IPS-18a (cell line): ENCODE measurements around the gene MSANTD7.
A peak's percentile ranks its signal among the peaks of the same experiment; 100 is the strongest.

Source experiments
- H3K27ac ChIP-seq: one replicate; pipeline ENCODE4 v1.5.1; 2013; ENCODE audit warnings: low read length
- H3K27me3 ChIP-seq: one replicate; pipeline ENCODE4 v1.6.1; 2013; ENCODE audit warnings: mild to moderate bottlenecking, low read length; ENCODE audit not compliant: control insufficient read depth, insufficient read depth
- H3K36me3 ChIP-seq: one replicate; pipeline ENCODE4 v1.6.1; 2013; ENCODE audit warnings: low read depth, low read length; ENCODE audit not compliant: control insufficient read depth
- H3K4me1 ChIP-seq: one replicate; pipeline ENCODE4 v1.6.1; 2013; ENCODE audit warnings: low read depth, low read length; ENCODE audit not compliant: control insufficient read depth
- H3K4me3 ChIP-seq: one replicate; pipeline ENCODE4 v1.5.1; 2013; ENCODE audit warnings: low read length
- H3K9ac ChIP-seq: one replicate; pipeline ENCODE4 v1.6.1; 2013; ENCODE audit warnings: mild to moderate bottlenecking, low read length, moderate library complexity
- H3K9me3 ChIP-seq: one replicate; pipeline ENCODE4 v1.6.1; 2013; ENCODE audit warnings: low read depth, low read length; ENCODE audit not compliant: control insufficient read depth

The MSANTD7 gene

DNA sequence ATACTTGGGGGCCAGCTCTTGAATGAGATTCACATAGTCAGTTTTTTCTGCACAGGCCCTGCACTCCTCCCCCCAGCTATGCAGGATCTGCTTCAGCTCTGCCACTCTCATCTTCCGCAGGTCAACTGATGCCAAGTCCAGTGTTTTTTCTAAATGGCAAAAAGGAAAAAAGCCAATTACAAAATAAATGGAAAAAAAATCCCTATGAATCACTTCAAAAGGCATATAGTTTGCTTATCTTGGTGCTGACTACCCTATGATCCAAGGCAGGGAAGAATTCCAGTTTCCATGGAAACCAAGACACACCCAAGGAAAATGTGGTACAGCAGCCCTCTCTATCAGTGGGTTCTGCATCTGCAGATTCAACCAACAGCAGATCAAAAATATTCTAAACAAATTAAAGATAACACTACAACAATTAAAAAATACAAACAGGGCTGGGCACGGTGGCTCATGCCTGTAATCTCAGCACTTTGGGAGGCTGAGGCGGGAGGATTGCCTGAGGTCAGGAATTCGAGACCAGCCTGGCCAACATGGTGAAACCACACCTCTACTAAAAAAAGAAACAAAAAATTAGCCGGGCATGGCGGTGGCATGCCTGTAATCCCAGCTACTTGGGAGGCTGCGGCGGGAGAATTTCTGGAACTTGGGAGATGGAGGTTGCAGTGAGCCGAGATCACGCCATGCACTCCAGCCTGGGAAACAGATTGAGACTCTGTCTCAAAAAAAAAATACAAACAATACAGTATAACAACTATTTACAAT, 17.9 kb upstream of the MSANTD7 start:
- no peaks in the 10 kb centered on the region for H3K9me3 ChIP-seq
- no peak overlapping the region for H3K9ac ChIP-seq
- no peaks in the 10 kb centered on the region for H3K36me3 ChIP-seq
- no peaks in the 10 kb centered on the region for H3K27me3 ChIP-seq
- H3K27ac ChIP-seq, result no peak overlapping the region
- H3K4me3 ChIP-seq, result no peak overlapping the region
- peaks cover 9% of the 10 kb centered on the region for H3K4me1 ChIP-seq

DNA sequence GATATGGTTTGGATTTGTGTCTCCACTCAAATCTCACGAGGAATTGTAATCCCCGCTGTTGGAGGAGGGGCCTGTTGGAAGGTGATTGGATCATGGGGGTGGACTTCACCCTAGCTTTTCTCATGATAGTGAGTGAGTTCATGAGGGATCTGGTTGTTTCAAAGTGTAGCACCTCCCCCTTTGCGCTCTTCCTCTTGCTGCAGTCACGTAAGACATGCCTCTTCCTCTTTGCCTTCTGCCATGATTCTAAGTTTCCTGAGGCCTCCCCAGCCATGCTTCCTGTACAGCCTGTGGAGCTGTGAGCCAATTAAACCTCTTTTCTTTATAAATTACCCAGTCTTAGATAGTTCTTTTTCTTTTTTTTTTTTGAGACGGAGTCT, 17.3 kb upstream of the MSANTD7 start:
- Histone ChIP-seq H3K27me3 (no peaks in the 10 kb centered on the region), H3K27ac (no peak overlapping the region), H3K9ac (no peak overlapping the region), H3K4me3 (no peak overlapping the region), H3K9me3 (no peaks in the 10 kb centered on the region), H3K4me1 (peaks cover 9% of the 10 kb centered on the region), H3K36me3 (no peaks in the 10 kb centered on the region)

DNA sequence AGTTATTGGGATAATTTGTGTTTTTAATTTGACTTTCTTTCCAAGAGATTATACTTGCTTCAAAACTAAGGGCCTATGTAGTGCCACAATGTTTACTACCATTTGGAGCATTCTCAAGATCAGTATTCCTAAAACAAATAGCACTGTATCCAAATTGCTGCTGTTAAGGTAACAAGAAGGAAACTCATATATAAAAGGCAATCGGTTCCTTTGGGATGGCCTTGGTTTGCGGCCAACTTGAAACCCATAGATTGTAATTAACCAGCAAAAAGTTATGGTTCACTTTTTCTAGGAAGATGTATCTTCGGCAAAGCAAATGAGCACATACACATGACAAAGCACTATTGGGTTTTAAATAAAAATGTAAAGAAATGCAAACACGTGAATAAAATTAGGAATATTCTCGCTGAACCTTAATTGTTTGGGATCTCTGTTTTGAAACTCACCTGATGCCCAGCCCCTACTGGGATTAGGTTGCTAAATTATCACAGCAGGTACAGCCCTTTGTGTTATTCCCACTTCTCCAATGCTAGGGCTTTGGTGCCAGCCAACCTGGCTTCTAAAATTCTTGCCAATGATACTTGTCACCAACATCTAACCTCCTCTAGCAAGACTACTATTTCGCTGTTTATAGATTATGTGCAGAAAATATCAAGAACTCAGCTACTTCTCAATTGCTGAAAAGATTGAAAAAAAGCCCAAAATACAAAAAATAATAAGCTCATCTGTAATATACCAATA, 16.3 kb upstream of the MSANTD7 start:
- peaks cover 9% of the 10 kb centered on the region for H3K4me1 ChIP-seq
- no peak overlapping the region for H3K4me3 ChIP-seq
- no peaks in the 10 kb centered on the region for H3K27me3 ChIP-seq
- H3K27ac ChIP-seq, result no peak overlapping the region
- no peaks in the 10 kb centered on the region for H3K9me3 ChIP-seq
- no peaks in the 10 kb centered on the region for H3K36me3 ChIP-seq
- H3K9ac ChIP-seq, result no peak overlapping the region

DNA sequence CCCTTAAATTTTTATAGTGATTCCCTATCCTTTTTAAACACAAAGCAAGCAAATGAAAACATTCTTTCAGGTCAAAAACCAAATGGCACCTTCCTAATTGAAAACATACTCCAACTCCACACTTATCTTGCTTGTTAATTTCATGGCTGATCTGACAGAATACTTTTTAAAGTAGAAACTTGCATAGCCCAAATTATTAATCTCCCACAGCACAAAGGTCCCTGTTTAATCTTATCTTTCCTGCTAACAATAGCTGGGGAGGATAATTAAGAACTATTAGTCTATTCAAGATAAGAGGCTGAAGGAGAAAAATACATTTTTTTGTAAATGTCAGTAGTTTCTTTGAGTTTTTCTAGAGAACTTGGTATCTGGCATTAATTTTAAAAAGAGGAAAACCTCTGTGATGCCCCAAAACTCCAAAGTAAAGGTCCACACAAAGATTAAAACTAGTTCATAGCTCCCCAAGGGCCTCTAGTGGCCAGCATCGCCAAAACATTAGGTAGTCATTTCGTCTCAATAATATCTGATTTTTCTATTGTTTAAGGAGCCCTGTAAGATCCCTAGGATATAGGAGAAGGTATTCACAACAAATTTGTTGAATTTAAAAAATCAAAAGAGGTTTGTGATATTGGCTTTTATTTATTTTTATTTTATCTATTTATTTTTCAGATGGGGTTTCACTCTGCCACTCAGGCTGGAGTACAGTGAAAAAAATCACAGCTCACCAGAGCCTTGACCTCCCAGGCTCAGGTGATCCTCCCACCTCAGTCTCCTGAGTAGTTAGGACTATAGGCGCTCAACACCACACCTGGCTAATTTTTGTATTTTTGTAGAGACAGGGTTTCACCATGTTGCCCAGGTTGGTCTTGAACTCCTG, 15.0 kb upstream of the MSANTD7 start:
- H3K27ac ChIP-seq, result no peak overlapping the region
- peaks cover 9% of the 10 kb centered on the region for H3K4me1 ChIP-seq
- H3K27me3 ChIP-seq, result no peaks in the 10 kb centered on the region
- no peaks in the 10 kb centered on the region for H3K36me3 ChIP-seq
- no peaks in the 10 kb centered on the region for H3K9me3 ChIP-seq
- H3K9ac ChIP-seq, result no peak overlapping the region
- no peak overlapping the region for H3K4me3 ChIP-seq

DNA sequence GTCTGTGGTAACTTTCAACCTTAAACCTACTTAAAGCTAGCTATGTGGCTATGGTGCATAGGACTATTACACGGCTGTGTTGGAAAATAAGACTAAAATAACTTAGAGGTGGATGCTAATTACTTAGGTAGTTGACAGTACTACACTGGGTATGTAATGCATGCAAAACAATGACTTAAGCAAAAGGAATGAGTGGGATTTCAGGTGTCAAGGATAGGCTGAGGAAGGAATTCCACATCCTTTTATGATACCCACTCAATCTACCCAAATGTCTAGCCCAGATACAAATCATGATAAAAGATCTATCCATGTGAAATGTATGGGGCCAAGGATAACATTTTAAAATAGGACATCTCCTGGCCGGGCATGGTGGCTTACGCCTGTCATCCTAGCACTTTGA, 14.1 kb upstream of the MSANTD7 start:
- H3K9ac ChIP-seq, result no peak overlapping the region

DNA sequence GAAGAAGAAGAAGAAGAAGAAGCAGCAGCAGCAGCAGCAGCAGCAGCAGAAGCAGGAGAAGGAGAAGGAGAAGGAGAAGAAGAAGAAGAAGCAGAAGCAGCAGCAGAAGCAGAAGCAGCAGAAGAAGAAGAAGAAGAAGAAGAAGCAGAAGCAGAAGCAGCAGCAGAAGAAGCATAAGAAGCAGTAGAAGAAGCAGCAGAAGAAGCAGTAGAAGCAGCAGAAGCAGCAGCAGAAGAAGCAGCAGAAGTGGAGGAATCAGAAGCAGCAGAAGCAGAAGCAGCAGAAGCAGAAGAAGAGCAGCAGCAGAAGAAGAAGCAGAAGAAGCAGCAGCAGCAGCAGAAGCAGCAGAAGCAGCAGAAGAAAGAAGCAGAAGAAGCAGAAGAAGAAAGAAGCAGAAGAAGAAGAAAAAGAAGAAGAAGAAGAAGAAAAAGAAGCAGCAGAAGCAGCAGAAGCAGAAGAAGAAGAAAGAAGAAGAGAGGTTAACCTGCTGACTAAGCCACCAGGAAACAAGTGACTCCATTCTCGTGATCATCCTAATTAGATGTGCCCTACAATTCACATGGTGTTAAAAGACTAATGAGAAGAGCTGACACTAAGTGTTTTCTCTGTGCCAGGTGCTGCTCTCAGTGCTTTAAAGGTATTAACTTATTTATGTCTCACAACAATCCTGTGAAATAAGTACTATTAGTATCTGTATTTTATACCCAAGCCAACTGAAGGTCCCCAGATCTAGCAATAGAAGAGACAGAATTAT, 11.9 kb upstream of the MSANTD7 start:
- H3K9me3 ChIP-seq, result no peaks in the 10 kb centered on the region
- no peak overlapping the region for H3K4me3 ChIP-seq
- no peaks in the 10 kb centered on the region for H3K36me3 ChIP-seq
- no peak overlapping the region for H3K9ac ChIP-seq
- H3K4me1 ChIP-seq, result peaks cover 5% of the 10 kb centered on the region
- H3K27ac ChIP-seq, result no peak overlapping the region
- no peaks in the 10 kb centered on the region for H3K27me3 ChIP-seq

More for the DNA sequence above, 14.1 kb upstream of the MSANTD7 start:
- Histone ChIP-seq H3K27me3 (no peaks in the 10 kb centered on the region), H3K27ac (no peak overlapping the region), H3K4me3 (no peak overlapping the region), H3K9me3 (no peaks in the 10 kb centered on the region), H3K36me3 (no peaks in the 10 kb centered on the region), H3K4me1 (peaks cover 9% of the 10 kb centered on the region)

DNA sequence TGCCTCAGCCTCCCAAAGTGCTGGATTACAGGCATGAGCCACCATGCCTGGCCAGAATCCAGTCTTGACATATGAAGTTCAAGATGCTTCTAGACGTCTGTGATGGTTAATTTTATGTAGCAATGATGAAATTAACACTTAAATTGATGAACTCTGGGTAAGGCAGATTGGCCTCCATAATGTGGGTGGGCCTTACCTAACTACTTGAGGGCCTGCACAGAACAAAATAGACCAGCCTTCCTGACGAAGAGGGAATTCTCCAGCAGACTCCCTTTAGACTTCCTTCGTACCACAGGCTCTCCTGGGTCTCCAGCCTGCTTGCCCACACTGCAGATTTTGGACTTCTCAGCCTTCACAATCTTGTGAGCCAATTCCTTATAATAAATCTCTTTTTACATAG, 5.0 kb upstream of the MSANTD7 start:
- Histone ChIP-seq H3K27me3 (no peaks in the 10 kb centered on the region), H3K36me3 (no peaks in the 10 kb centered on the region), H3K4me1 (peaks cover 4% of the 10 kb centered on the region), H3K27ac (no peak overlapping the region), H3K9me3 (no peaks in the 10 kb centered on the region), H3K4me3 (no peak overlapping the region), H3K9ac (no peak overlapping the region)

DNA sequence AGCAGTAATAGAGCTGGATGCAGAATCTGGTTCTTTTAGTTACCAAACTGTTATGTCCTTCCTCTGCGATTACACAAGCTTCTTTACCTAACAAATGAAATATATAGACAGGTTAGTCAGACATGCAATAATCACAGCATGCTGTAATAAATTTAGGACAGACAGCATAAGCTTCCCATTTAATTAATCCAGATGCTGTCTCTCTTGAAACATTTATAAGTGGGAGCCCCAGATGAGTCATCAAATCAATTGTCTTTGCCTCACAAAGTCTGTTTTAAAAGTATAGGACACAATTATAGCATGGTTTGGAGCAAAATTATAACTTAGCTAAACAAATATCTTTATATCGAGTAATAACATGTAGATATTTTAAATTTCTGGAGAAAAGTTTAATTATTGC, 1.9 kb upstream of the MSANTD7 start:
- no peak overlapping the region for H3K4me3 ChIP-seq
- H3K9ac ChIP-seq, result no peak overlapping the region
- no peaks in the 10 kb centered on the region for H3K27me3 ChIP-seq
- peaks cover 13% of the 10 kb centered on the region for H3K36me3 ChIP-seq
- H3K9me3 ChIP-seq, result no peaks in the 10 kb centered on the region
- H3K4me1 ChIP-seq, result peaks cover 8% of the 10 kb centered on the region
- no peak overlapping the region for H3K27ac ChIP-seq

DNA sequence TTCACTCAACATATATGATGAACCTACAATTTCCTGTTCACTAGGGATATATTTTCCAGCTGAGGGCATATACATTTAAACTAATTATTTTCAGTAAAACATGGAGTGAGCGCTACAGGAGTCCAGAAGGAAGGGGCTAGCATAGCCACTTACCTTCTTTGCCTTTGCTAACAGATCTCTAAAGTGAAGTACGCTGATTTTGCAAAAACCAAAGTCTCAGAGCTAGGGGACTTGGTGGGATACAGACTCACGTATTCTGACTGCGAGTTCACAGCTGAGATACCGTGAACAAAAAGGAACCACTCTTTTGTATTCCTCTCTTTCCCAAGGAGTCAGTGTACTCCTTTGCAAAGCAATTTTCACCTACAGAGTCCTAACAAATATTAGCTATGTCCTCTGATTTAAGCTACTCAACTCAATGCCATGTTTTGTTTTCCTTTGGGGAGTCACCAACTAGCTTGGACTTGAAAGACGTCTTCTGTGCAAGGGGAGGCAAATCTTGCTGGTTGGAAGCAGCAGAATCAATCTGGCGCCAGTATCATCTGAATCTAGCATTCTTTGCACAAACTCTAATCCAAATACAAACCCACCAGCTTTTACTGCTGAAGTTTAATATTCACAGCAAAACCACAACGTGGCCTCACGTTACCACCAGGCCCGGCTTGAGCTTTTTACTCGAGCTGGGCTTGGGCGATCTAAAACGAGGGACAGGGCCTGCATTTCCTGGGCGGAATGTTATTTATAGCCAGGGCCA, 926 bp upstream of the MSANTD7 start:
- peak overlapping the region; percentile 96 for H3K9ac ChIP-seq
- peak overlapping the region; percentile 92 for H3K4me3 ChIP-seq
- H3K9me3 ChIP-seq, result no peaks in the 10 kb centered on the region
- H3K27me3 ChIP-seq, result no peaks in the 10 kb centered on the region
- peak overlapping the region; percentile 79 for H3K27ac ChIP-seq
- H3K36me3 ChIP-seq, result peaks cover 23% of the 10 kb centered on the region
- H3K4me1 ChIP-seq, result peaks cover 8% of the 10 kb centered on the region

DNA sequence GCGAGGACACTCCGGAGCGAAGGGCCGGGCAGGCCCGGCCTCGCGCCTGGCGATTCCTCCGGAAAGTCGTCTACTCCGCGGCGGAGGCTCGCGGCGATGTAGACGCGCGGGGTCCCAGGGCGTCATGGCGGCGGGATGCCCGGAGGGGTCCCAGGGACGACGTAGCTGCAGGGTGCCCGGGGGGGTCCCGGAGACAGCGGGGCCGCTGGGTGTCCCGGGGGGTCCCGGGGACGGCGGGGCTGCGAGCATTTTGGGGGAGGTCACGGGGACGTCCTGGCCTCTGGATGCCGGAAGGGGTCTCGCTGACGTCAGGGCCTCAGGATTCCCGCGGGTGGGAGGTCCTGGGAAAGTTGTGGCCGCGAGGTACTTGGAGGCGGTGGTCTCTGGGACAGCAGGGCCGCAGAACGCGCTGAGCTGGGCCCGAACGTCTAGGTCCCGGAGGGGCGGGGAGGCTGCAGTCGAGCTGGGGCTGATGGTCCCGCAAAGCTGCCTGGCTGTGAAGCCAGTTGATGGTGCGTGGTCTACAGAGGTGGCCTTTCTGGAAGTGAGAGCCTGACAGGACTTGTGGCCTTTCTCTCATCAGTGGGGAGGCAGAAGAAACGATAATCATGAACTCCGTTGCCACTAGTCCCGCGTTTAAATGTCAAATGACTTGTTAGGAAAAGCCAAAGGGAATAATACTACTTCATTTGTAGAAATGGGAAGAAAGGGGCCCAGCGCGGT, 637 bp downstream of the MSANTD7 start:
- Histone ChIP-seq H3K27me3 (no peaks in the 10 kb centered on the region), H3K9me3 (no peaks in the 10 kb centered on the region), H3K4me3 (peak overlapping the region; percentile 92), H3K27ac (peak overlapping the region; percentile 69), H3K9ac (peak overlapping the region; percentile 96), H3K4me1 (peaks cover 8% of the 10 kb centered on the region), H3K36me3 (peaks cover 38% of the 10 kb centered on the region)
